Fibroblast of the conjunctiva (primary cell): Measurements from ENCODE around the gene AANAT.

Source experiments
- DNase-seq: peaks from one replicate; pipeline ENCODE4 v3.0.0-alpha.2; 2010; ENCODE audit warnings: low read depth

Gene AANAT

GRCh38 chr17:76467366-76467765, at the start of gene AANAT:
AANAT (plus strand) TSS chr17:76467603; CDS start chr17:76468747, 1,144 bp downstream.
- no peak for DNase-seq

DNA sequence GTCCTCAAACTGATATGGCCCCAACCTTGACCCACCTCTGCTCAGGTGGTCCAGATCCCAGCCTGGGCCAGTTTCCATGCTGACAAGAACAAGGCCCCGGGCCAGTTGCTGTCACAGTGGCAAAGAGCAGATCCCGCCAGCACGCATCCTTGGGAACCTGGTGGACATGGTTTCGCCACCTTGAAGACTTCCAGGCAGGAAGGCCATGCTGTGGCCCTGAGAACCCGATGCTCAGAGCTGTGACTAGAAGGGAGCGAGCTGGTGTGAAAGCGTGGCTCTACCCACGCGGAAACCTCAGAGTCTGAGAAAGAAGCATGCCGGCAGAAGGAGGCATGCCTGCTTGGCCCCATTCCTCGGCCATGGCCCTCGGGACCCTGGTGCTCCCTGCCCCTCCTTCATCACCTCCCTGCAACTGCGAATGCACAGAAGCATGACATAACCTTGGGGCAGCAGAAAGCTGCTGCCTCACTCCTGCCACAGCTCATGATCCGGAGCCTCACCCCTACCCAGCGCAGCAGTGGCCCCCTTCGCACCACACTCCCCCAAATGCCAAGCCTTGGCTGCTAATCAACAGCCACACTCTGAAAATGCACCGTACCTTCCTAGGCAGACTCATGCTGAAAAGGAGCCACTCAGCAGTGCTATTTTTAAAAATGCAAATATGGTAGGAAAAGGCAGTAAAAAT, 47.7 kb upstream of the AANAT start:
- DNase-seq = no peak

DNA sequence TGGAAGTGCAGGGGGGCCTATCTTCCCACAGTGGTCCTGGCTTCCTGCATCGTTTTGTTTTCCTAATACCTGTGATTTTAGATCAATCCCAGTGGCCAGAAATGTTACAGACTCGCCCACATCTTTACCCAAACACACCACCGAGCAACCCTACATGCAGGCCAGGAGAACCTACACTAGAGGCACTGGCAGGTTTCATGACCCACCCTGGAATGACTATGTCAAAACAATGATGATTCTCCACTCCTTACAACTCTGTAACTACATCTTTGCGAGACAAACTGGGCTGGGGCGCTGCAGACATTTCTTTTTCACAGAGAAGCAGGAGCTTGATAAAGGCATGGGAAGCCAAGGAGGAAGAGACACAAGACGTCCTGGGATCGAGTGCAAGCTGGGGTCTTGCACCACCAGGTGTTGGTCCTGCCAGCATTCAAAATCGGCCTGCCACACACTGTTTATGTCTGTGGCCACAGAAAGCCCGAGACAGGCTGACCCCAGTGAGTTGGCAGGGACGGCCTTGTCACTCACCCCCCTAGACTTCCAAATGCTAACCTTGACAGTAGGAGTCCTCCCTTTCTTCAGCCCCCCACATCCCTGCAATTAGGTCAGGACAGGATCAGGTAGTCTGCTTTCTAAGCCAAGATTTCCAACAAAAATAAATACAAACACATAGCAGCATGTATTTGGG, 46.9 kb upstream of the AANAT start:
- no peak for DNase-seq

DNA sequence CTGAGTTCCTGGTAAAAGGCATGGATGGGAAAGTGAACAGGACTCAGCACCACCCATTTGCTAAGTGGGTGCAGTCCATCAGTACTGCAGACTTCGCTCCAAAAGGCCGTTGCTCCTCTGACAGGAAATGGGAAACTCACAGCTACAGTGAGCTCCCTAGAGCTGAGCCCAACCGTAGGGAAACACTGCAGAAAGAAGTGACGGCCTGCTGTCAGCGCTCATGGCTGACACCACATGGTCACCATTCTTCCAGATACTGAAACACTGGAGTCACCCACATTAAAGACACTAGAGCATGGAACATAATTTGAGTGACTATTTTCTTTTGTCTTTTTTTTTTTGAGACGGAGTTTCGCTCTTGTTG, 46.4 kb upstream of the AANAT start:
- no peak for DNase-seq

DNA sequence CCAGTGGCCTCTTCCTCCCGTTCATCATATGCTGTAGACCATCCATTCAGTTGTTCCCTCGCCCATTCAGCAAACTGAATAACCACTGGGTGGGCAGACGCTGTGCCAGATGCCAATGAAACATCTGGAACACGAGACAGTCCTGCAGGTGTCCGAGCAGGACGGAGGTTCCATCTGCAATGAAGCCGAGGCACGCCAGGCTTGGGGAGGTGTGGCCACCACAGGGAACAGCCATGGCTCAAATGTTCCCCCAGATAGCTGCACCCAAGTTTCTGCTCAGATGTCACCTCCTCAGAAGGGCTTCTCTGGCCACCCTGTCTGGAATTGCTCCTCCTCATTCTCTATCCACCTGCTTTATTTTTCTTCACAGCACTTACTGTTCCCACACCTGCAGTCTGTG, 45.0 kb upstream of the AANAT start:
- DNase-seq = no peak

GRCh38 chr17:76422860-76423259, 44.5 kb upstream of the AANAT start:
- no peak for DNase-seq

- no peak for DNase-seq
Measured at GRCh38 chr17:76426853-76427252, 40.5 kb upstream of the AANAT start.

GRCh38 chr17:76427501-76428231, 39.7 kb upstream of the AANAT start:
- DNase-seq = peak; percentile 37

DNA sequence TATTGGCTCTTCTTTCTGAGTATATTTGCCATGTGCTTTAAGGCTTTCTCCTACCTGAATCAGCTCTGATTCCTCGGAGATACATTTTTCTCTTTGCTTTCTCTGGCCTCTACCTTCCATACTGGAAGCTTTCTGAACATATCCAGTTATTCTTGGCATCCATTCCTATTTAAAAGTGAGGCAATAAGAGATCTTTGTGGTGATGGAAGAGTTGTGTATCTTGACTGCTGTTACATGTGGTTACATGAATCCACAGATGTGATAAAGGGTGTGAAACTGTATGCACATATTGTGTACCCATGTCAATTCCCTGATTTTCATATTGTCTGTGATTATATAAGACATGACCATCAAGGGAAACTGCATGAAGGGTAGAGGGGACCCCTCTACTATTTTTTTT, 38.9 kb upstream of the AANAT start:
- no peak for DNase-seq

- DNase-seq = no peak
Measured at GRCh38 chr17:76431509-76431908, 35.9 kb upstream of the AANAT start.

DNA sequence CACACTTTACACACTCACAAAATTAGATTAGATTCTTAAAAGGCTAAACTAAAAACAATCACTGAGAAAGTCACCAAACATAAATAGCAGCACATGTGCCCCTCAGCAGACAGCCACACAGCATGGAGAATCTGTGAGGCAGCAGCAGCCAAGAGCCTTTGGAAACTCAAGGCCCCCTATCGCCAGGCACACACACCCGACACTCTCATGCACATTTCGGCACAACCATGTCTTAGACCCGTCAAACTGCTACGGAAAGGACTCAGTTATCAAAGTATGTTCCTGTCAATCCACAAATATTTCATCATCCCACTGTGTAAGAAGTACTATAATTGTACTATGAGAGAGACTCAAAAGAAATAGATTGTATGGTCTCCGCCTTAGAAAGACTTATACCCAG, 35.4 kb upstream of the AANAT start:
- DNase-seq = no peak

GRCh38 chr17:76432712-76433336, 34.6 kb upstream of the AANAT start:
- no peak for DNase-seq

GRCh38 chr17:76433693-76434092, 33.7 kb upstream of the AANAT start:
- DNase-seq = no peak

DNA sequence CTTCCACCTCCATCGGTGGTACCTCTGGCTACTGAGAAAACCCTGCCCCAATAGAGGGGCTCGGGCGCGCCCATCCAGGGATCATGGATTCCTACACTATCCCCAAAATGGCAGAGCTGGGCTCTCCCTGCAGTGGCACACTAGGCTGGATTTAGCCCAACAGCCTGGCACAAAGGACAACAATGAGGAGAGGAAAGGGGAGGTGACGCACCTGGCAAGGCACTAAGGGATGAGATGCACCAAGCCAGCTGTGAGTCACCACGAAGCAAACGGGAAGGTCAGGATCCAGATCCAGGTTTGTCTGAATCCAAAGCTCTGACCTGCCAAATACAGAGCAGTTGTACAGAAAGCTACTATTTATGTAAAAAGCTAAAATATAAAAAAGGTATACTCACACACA, 32.5 kb upstream of the AANAT start:
- DNase-seq = no peak

GRCh38 chr17:76435751-76436150, 31.7 kb upstream of the AANAT start:
- no peak for DNase-seq

GRCh38 chr17:76437467-76438402, 29.7 kb upstream of the AANAT start:
- DNase-seq = no peak

GRCh38 chr17:76438906-76439305, 28.5 kb upstream of the AANAT start:
- DNase-seq = no peak

GRCh38 chr17:76439314-76439928, 28.0 kb upstream of the AANAT start:
- no peak for DNase-seq

- no peak for DNase-seq
Measured at GRCh38 chr17:76440751-76441362, 26.5 kb upstream of the AANAT start.

GRCh38 chr17:76441686-76442340, 25.6 kb upstream of the AANAT start:
- DNase-seq = no peak
